Endothelial cell of umbilical vein (primary cell): ENCODE measurements around the gene ZNF618. TPM values are rescaled to one million over a fixed set of nuclear protein-coding genes. Genes with fewer than 3 reads are reported as not detected.

ENCODE experiments used
- BruUV-seq: library from RNA; stranded (reverse); fragments of 400-500 nt; replicated peaks from 2 replicates; lab custom pipeline; 2021; lab: Mats Ljungman, UMichigan
- CTCF ChIA-PET: fragments of 300-600, 350-600 bp; sonication (Branson Sonifier 250); formaldehyde crosslinking; loops from one replicate; lab custom pipeline; 2021; ENCODE audit warnings: antibody characterized with exemption, inconsistent platforms; lab: Charles Lee
- POLR2A ChIA-PET: fragments of 300-600, 350-600 bp; sonication (Branson Sonifier 250); formaldehyde crosslinking; loops from one replicate; lab custom pipeline; 2021; ENCODE audit warnings: antibody characterized with exemption, inconsistent platforms; lab: Charles Lee
- DNase-seq: peaks from one replicate; pipeline ENCODE4 v3.0.0-alpha.2; 2011; ENCODE audit warnings: low read depth, low spot score
- FAIRE-seq: peaks from 2 replicates; lab custom pipeline; 2011; peaks lifted over from hg19 to GRCh38; lab: Jason Lieb, UNC
- H2AFZ ChIP-seq: 2 replicates; pipeline ENCODE4 v1.6.0; 2012; ENCODE audit warnings: low read depth, low read length, control low read depth, inconsistent platforms
- H3K27ac ChIP-seq: 2 replicates; pipeline ENCODE4 v1.5.1; 2011; ENCODE audit warnings: low read depth, mild to moderate bottlenecking, control low read depth, low read length, moderate library complexity; ENCODE audit not compliant: insufficient read depth
- H3K27me3 ChIP-seq, 2 experiments: 2 replicates each; pipeline versions ENCODE4 v1.6.0 to v1.6.1; 2011; ENCODE audit warnings: low read length in 2 of 2, mixed read lengths in 1 of 2; ENCODE audit not compliant: control insufficient read depth in 2 of 2, insufficient read depth in 2 of 2
- H3K36me3 ChIP-seq, 2 experiments: 2 replicates in 1 of 2; 3 replicates in 1 of 2; pipeline ENCODE4 v1.5.1; 2011; ENCODE audit warnings: low read length in 2 of 2, mild to moderate bottlenecking in 1 of 2, moderate library complexity in 1 of 2; ENCODE audit not compliant: control insufficient read depth in 2 of 2, insufficient read depth in 2 of 2; ENCODE audit errors: extremely low read depth in 1 of 2
- H3K4me1 ChIP-seq: 3 replicates; pipeline ENCODE4 v1.5.1; 2011; ENCODE audit warnings: mild to moderate bottlenecking, low read length; ENCODE audit not compliant: control insufficient read depth, insufficient read depth; ENCODE audit errors: extremely low read depth
- H3K4me2 ChIP-seq: 2 replicates; pipeline ENCODE4 v1.6.1; 2011; ENCODE audit warnings: low read length, control low read depth, mixed read lengths; ENCODE audit not compliant: insufficient read depth
- H3K4me3 ChIP-seq, 3 experiments: fragments of 200-600 bp in 1 of 3; sonication (generic), shearing (Covaris generic) in 1 of 3; replicated peaks in 1 of 3; 2 replicates each; pipeline ENCODE4 v1.5.1; 2011 to 2016; ENCODE audit warnings: control low read depth in 3 of 3, low read length in 3 of 3, mild to moderate bottlenecking in 2 of 3, inconsistent platforms in 1 of 3, low read depth in 1 of 3, moderate library complexity in 1 of 3; ENCODE audit not compliant: insufficient read depth in 1 of 3
- H3K79me2 ChIP-seq: 2 replicates; pipeline ENCODE4 v1.6.0; 2012; ENCODE audit warnings: low read length, inconsistent platforms; ENCODE audit not compliant: control insufficient read depth, insufficient read depth
- H3K9ac ChIP-seq: replicated peaks from 2 replicates; pipeline ENCODE3; 2011; ENCODE audit warnings: low read length, control low read depth; ENCODE audit not compliant: insufficient read depth; ENCODE audit errors: extremely low read depth
- H3K9me1 ChIP-seq: replicated peaks from 3 replicates; pipeline ENCODE4 v1.6.0; 2011; ENCODE audit warnings: mild to moderate bottlenecking, low read length; ENCODE audit not compliant: control insufficient read depth, insufficient read depth; ENCODE audit errors: extremely low read depth
- H3K9me3 ChIP-seq: replicated peaks from 2 replicates; pipeline ENCODE4 v1.5.1; 2012; ENCODE audit warnings: low read length, inconsistent platforms; ENCODE audit not compliant: control insufficient read depth, insufficient read depth
- H4K20me1 ChIP-seq: replicated peaks from 2 replicates; pipeline ENCODE3; 2011; ENCODE audit warnings: mild to moderate bottlenecking, low read length; ENCODE audit not compliant: control insufficient read depth, insufficient read depth; ENCODE audit errors: extremely low read depth
- CTCF ChIP-seq, 2 donors: IDR thresholded peaks; 1 replicate in 1 of 2; 2 replicates in 1 of 2; pipeline ENCODE4 v1.5.1; 2011; ENCODE audit warnings: low read length in 2 of 2, mild to moderate bottlenecking in 2 of 2, moderate library complexity in 2 of 2, control low read depth in 1 of 2, inconsistent platforms in 1 of 2, low read depth in 1 of 2; ENCODE audit not compliant: insufficient read depth in 1 of 2; ENCODE audit errors: extremely low read depth in 1 of 2
- EZH2 ChIP-seq: IDR thresholded peaks from 2 replicates; pipeline ENCODE4 v1.6.1; 2012; ENCODE audit warnings: borderline replicate concordance, low read depth, mild to moderate bottlenecking, moderate library complexity, low read length, inconsistent platforms; ENCODE audit not compliant: severe bottlenecking
- FOS ChIP-seq: IDR thresholded peaks from 2 replicates; pipeline ENCODE4 v1.6.1; 2011; ENCODE audit warnings: mild to moderate bottlenecking, low read length, moderate library complexity, borderline replicate concordance; ENCODE audit not compliant: insufficient read depth
- GATA2 ChIP-seq: IDR thresholded peaks from 2 replicates; pipeline ENCODE4 v1.7.0; 2011; ENCODE audit warnings: low read depth, mild to moderate bottlenecking, moderate library complexity, mixed read lengths, low read length; ENCODE audit not compliant: insufficient read length, insufficient read depth
- JUN ChIP-seq: IDR thresholded peaks from 2 replicates; pipeline ENCODE4 v1.6.1; 2011; ENCODE audit warnings: borderline replicate concordance, low read depth; ENCODE audit not compliant: insufficient read length, insufficient read depth
- MYC ChIP-seq: IDR thresholded peaks from one replicate; pipeline ENCODE4 v1.6.1; 2011; ENCODE audit warnings: mild to moderate bottlenecking, low read depth, low read length
- POLR2A ChIP-seq: IDR thresholded peaks from 2 replicates; pipeline ENCODE4 v1.6.1; 2012; ENCODE audit warnings: low read depth, mild to moderate bottlenecking, control low read depth, low read length
- POLR2AphosphoS5 ChIP-seq: IDR thresholded peaks from 2 replicates; pipeline ENCODE4 v1.6.1; 2012; ENCODE audit warnings: low read depth, mild to moderate bottlenecking, control low read depth, low read length, moderate library complexity; ENCODE audit not compliant: insufficient read depth
- dilution Hi-C: fragments of 300-500 bp; cut with MboI; formaldehyde crosslinking; loops from one replicate; pipeline ENCODE4 v1.15.0; 2019; ENCODE audit warnings: low sequenced_read_pairs; ENCODE audit not compliant: extremely low pct_ligation_motif_present
- intact Hi-C: fragments of 100-400 bp; cut with micrococcal nuclease; formaldehyde crosslinking; loops from one replicate; pipeline ENCODE4 v1.10.0; 2022
- polyA plus RNA-seq, 4 experiments: library from polyadenylated mRNA; depleted of rRNA in 3 of 4; stranded (reverse) in 3 of 4; unstranded in 1 of 4; fragments of >200 nt; gene quantifications; 2 replicates each; pipeline versions ENCODE4 v1.2.1 to v1.2.3, GENCODE V29; 2011 to 2012; ENCODE audit warnings: missing spikeins in 1 of 4
- total RNA-seq: library from RNA; stranded (reverse); gene quantifications from 2 replicates; pipeline ENCODE4 v1.2.3, GENCODE V29; 2021
- TF ChIP-seq, protein P1 (sequence below): IDR thresholded peaks from 2 replicates; pipeline ENCODE4 v1.6.1; 2011; ENCODE audit not compliant: insufficient read depth, insufficient read length

The ZNF618 gene
- total and polyA plus RNA-seq, 2 donors (not counting 3 experiments of a cell fraction or from before 2014, with no cell fraction given) = 22.6 to 80.3 TPM

DNA sequence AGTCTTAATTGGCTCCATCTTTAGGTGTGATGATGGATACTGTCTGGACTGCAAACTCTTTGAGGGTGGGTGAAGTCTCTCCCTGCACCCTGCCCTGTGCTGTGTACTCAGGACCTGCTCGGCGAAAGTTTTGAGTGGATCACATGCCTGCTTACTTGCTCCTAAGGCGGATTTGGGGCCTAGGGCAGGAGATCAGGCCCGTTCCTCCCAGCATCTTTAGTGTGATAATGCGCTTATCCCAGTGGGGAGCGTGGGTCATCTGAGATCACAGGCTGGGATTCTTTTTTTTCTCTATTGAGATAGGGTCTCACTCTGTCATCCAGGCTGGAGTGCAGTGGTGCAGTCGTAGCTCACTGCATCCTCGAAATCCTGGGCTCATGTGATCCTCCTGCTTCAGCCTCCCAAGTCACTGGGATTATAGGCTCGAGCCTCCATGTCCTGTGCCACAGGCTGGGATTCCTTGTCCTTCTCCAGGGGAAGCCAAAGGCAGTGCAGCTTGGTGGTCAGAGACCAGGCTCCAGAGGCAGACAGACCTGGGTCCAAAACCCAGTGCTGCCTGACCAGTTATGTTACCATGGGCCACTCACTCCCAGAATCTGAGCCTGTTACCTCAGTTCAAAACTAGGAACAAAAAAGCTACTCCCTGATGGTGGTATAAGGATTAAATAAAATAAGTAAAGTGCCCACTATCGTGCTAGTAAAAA lies 59.7 kb downstream of the ZNF618 start:
- no peak overlapping the region for H3K27ac ChIP-seq
- no peak overlapping the region for H3K9ac ChIP-seq
- FAIRE-seq (no peak), DNase-seq (no peak)
- POLR2A ChIA-PET = interaction anchor here (0.8 kb wide), 1 partner anchor 22 kb away, joined by 4 read pairs; no protein-coding TSS in a partner anchor
- no peak overlapping the region for H3K4me2 ChIP-seq
- intact Hi-C loops = no loop called here
- H3K4me3 ChIP-seq = no peak overlapping the region
- H3K4me1 ChIP-seq = peaks cover 22% of the 10 kb centered on the region
- CTCF ChIA-PET = interaction anchor here (1.0 to 1.2 kb wide), 2 partner anchors 8 to 198 kb away, joined by 4 read pairs; no protein-coding TSS in a partner anchor
- no peaks in the 10 kb centered on the region for H3K9me3 ChIP-seq
- H3K79me2 ChIP-seq = peaks cover 83% of the 10 kb centered on the region
- no peaks in the 10 kb centered on the region for H3K9me1 ChIP-seq
- no peaks in the 10 kb centered on the region for H4K20me1 ChIP-seq
- BruUV-seq = no TSS peak
- no peak overlapping the region for H2AFZ ChIP-seq
- no peaks in the 10 kb centered on the region for H3K36me3 ChIP-seq
- no peaks in the 10 kb centered on the region for H3K27me3 ChIP-seq
- no peak for TF ChIP-seq EZH2
- no peak for TF ChIP-seq CTCF (IDR thresholded peaks at IDR 0.05; ENCODE audit: extremely low read depth in 1 of 2, insufficient read depth in 1 of 2, low read depth in 1 of 2, low read length in 2 of 2)
- TF ChIP-seq POLR2AphosphoS5 = no peak
- no peak for TF ChIP-seq POLR2A
- no peak for TF ChIP-seq MYC
- TF ChIP-seq, protein P1, sequence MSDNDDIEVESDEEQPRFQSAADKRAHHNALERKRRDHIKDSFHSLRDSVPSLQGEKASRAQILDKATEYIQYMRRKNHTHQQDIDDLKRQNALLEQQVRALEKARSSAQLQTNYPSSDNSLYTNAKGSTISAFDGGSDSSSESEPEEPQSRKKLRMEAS = no peak
- no peak for TF ChIP-seq GATA2
- TF ChIP-seq FOS = no peak
- TF ChIP-seq JUN = no peak
- dilution Hi-C loops = no loop called here
